ENCODE measurements around the gene TCF7L1.

TCF7L1 gene

DNA sequence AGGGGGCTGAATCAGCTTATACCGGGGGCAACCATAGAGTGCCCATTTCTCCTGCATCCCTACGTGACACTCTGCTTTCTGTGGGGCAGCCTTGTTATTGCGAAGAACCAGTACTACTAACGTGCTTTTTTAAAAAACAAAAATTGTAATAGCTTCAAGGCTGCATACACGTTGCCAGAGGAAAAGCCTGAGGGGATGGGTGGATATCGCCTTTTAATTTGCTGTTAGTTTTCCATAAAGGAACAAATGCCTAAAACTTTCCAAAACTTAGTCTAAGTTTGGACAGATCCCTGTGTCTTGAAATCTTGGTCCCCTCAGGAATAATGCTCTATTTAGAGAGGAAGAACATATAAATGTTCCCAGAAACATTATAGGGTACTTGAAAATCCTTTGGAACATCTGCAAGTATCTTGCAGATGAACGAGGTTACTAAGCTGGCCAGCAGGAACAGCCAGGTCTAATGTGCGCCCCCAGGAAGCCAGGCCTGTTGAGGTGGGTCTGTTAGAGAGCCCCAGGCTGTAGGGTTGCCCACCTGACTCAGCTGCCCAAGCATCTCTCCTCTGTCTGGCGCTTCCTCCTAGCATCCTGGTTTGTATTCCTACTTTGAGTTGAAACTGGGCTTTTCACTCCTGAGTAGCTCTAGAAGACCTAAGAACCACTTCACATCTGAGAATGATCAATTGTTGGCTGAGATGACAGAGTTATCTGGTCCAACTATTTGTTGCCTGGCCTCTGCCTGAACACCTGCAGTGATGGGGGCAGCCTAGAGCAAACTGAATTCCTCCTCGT, 97.7 kb downstream of the TCF7L1 start:
- DNase-seq (ENCODE audit: low read depth), result no peak

DNA sequence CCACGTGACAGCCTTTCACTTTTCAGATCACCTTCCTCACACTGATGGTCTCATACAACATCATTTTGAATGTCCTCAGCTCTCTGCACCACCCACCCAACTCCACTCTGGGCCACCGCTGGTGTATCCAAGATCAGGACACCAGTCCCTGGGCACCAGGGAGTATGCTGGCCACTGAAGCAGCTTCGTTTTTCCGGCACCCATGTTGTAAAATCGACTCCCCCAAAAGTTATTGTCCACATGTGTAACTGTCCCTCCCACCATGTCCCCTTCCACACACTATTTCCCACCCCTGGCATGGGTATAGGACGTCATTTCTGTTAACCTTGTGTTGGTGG, 98.2 kb downstream of the TCF7L1 start:
- DNase-seq (ENCODE audit: low read depth), result no peak

DNA sequence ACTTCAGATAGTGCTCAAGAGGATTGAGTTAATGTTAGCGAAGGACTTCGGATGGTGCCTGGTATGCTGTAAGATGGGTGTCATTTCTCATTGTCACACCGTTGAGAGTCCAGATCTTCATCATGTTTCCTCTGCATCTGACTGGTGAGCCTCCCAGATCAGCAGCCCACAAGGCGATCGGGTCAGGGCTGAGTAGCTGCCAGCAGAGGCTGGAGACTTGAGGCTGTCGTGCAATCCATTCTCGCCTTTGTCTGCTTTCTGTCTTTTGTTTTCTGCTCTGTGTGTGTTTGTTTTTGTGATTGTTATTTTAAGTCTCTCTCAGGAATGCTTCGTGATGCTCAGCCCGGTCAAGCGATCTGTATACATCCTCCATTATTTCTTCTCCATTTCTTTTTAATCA, 98.8 kb downstream of the TCF7L1 start:
- DNase-seq (ENCODE audit: low read depth), result no peak

- DNase-seq (ENCODE audit: low read depth), result no peak
Measured at GRCh38 chr2:85234868-85235267, 101.7 kb downstream of the TCF7L1 start.

- no peak for DNase-seq (ENCODE audit: low read depth)
Measured at GRCh38 chr2:85235281-85235680, 102.1 kb downstream of the TCF7L1 start.

GRCh38 chr2:85236084-85236483, 102.9 kb downstream of the TCF7L1 start:
- DNase-seq (ENCODE audit: low read depth), result no peak

GRCh38 chr2:85237849-85238565, 104.8 kb downstream of the TCF7L1 start:
- DNase-seq (ENCODE audit: low read depth), result no peak

DNA sequence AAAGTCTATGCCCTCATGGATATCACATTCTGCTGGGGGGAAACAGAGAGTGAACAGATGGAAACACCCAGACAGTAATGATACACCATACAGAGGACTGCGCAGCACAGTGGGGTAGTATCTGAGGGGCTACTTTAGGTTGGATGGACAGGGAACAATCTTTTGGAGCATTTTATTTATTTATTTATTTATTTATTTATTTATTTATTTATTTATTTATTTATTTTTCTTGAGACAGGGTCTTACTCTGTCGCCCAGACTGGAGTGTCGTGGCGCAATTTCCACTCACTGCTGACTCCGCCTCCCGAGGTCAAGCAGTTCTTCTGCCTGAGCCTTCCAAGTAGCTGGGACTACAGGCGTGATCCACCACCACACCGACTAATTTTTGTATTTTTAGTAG, 105.4 kb downstream of the TCF7L1 start:
- no peak for DNase-seq (ENCODE audit: low read depth)

GRCh38 chr2:85239102-85239501, 105.9 kb downstream of the TCF7L1 start:
- no peak for DNase-seq (ENCODE audit: low read depth)

- DNase-seq (ENCODE audit: low read depth), result no peak
Measured at GRCh38 chr2:85240055-85240454, 106.9 kb downstream of the TCF7L1 start.

DNA sequence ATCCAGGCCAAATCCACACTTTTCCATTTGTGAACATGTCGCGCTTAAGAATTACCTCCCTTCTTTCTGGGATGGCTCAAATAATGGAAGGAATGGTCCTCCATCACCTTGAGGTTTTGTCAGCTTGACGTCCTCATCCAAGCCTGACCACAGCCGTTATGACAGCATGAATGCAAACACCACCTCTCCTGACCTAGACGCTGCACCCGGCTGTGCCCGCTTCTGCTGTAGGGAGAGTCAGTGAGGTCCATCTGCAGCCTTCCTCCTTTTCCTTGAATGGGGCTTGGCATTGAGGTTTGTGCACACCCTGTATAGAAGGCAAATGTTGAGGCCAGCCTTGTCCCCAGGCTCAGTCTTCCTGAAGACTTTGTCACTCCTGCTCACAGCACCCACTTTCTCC, 109.1 kb downstream of the TCF7L1 start:
- DNase-seq (ENCODE audit: low read depth), result no peak

DNA sequence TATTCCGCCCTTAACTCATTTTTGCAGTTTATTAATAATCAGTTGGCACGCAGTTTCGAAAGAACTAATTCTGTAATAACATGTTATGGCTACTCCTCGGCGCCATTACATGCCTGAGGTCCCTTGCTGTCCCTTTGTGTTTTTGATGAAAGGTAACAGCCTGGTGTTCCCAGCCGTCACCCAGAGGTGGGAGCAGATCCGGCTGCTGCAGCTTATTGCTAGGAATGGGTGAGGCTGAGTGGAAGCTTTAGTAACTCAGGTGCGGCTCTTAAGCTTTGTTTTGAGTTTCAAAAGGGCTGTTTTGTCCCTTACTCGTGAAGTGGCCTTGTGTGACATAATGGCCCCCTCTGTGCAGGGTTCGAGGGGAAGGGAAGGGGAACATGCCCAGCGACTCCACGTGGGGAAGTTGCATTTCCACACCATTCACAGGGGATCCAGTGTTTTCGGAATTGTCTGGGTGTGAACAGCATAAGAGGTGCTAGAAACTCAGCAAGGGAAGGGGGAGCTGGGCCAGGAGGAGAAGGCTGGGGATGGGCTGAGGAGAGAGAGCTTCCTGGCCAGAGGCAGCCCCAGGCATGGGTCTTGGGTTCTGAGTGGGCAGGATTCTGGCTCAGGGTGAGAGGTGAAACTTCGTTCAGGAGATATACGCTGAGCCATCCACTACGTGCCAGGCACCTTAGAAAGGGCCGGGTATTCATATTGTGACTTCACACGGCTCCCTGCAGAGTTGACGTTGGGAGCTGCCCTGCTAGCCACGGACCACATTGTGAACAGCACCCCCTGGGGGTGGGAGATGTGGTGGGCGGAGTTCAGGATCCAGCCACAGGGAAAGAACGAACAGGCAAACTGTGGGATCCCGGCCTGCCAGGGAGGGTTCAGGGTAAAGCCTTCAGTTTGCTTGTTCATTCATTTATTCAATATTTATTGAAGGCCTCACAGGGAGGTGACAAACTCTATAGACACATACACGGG, 110.2 kb downstream of the TCF7L1 start:
- no peak for DNase-seq (ENCODE audit: low read depth)

DNA sequence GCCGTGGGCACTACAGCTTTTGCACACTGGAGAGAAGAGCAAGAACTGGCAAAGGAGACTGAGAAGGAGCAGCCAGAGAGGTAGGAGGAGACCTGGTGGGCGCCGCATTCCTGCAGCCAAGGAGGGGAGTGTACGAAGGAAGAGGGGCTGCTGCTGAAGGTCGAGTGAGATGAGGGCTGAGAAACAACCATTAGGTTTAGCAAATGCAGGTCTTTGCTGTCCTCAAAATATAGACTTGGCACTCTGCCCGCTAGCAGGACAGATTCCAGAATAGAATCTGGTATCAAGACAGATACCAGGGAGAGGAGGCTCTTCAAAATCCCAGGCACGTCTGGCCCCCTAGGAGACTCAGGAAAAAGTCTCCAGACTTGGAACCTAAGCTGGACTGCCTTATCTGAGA, 111.6 kb downstream of the TCF7L1 start:
- no peak for DNase-seq (ENCODE audit: low read depth)

DNA sequence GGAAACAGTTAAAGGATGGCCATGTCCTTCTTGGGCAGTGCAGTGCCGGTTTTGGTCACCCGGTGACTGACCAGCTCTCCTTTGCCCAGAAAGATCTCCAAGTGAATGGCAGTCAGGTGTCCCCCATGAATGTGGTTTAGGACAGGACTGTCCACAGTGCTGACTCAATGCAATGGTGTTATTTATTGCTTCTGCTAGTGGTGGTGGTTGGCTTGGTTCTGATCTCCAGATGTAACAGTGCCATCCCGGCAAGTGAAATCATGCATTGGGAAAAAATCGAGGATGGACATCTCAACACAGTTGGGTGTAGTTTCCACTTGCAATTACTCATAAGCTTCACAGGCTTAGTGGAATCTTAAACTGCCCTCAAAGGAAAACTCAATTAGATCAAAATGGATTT, 112.7 kb downstream of the TCF7L1 start:
- no peak for DNase-seq (ENCODE audit: low read depth)

DNA sequence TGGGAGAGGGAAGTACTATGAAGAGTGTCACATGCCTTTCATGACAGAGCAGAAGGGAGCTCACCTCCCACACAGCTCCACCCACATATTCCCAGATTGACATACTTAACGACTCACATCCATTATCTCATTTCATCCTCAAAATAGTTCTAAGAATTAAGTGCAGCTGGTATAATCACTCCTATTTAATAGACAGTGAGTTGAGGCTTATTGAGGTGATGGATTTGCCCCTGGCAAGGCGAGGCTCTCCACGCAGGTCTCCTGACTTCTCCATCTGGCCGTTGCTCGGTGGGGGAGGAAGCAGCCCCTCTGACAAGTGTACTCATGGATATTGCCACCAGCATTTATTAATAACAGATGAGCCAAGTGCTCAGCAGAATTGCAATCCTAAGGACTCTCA, 113.2 kb downstream of the TCF7L1 start:
- no peak for DNase-seq (ENCODE audit: low read depth)

DNA sequence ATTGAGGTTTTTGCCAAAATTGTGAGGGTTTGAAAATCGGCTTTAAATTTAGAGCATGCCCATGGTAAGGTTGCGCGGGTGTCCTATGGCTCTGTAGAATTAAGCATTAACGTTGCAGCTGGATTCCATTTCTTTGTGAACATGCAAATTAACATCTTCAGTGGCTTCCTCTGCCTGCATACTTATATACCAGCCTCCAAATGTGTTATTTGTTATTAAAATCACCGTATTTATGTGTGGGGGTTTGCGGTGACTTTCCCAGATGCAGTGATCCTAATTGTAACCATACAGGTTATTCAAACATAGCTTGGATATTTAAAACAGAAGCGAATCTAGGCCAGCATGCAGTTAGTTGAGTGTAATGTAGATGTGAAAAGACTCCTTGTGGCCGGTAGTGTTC, 114.4 kb downstream of the TCF7L1 start:
- DNase-seq (ENCODE audit: low read depth), result no peak

DNA sequence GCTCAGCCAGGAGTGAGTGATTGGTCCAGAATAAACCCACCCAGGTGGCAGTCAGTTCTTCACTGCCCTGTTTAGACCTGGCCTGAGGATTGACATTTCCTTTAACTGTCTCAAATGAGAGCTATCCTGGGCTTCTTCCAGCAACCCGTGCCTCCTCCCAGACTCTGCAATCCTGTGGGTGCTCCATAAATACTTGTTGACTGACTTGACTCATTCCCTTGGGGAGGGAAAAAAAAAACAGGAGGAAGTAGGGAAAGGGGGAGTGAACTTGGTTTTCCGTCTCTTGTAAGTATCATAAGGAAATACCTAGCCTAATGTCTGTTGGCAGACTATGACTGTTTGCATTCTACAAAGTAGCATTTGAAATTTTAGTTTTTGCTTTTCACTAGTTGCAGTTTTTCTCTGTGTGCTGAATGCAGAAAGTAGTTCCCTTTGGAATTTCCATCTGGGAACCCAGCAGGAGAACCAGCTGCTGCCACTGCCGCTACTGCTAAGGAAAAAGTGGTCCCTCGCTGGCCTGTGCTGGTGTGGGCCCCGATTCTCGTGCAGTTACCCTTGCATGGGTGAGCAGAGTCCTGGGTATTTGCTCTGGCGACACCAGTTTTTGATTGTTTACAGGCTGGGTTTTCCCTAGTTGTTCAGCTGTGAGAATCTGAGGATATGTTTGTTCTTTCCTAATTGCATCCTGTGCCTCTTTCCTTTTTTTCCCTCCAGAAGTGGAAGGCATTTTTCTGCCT, 115.7 kb downstream of the TCF7L1 start:
- no peak for DNase-seq (ENCODE audit: low read depth)

DNA sequence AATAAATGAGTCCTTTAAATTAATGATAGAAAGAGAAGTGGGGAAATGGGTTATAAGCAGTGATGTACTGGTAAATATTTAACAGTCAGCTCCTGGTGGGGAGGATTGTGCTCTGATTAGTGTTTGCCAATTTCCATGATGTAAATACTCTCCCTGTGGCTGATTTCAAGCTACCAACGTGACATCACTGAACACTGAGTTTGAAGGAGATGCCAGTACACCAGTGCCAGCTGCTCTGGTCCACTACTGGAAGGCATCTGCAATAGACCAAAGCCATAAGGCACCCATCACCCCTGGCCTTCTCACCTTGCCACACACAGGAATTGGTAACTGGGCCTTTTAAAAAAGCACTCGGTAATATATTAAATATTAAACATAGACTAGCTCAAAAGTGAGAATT, 116.9 kb downstream of the TCF7L1 start:
- no peak for DNase-seq (ENCODE audit: low read depth)

- DNase-seq (ENCODE audit: low read depth), result no peak
Measured at GRCh38 chr2:85251070-85251616, 118.0 kb downstream of the TCF7L1 start.

GRCh38 chr2:85253890-85254289, 120.7 kb downstream of the TCF7L1 start:
- no peak for DNase-seq (ENCODE audit: low read depth)

GRCh38 chr2:85254540-85255300, 121.5 kb downstream of the TCF7L1 start:
- DNase-seq (ENCODE audit: low read depth), result no peak
